H9 (cell line): Measurements from ENCODE around the gene FZD10. TPM values are rescaled to one million over a fixed set of nuclear protein-coding genes. Genes with fewer than 3 reads are reported as not detected.

ENCODE experiments used
- DNase-seq: peaks from one replicate; pipeline ENCODE4 v3.0.0-alpha.2; 2017
- H2AFZ ChIP-seq: one replicate; pipeline ENCODE4 v1.6.1; 2013; ENCODE audit warnings: mild to moderate bottlenecking, low read length, control low read depth, moderate library complexity
- H2AK5ac ChIP-seq: 2 replicates; pipeline ENCODE4 v1.6.1; 2013; ENCODE audit warnings: low read length, control low read depth, mixed read lengths; ENCODE audit not compliant: insufficient read length
- H2BK120ac ChIP-seq: one replicate; pipeline ENCODE4 v1.6.1; 2013; ENCODE audit warnings: low read depth, mild to moderate bottlenecking, low read length, control low read depth, inconsistent platforms; ENCODE audit not compliant: poor library complexity, severe bottlenecking
- H2BK12ac ChIP-seq: 2 replicates; pipeline ENCODE4 v1.6.1; 2013; ENCODE audit warnings: low read length, control low read depth, mixed read lengths, low read depth; ENCODE audit not compliant: insufficient read length
- H2BK15ac ChIP-seq: 2 replicates; pipeline ENCODE4 v1.6.1; 2013; ENCODE audit warnings: low read depth, low read length, control low read depth
- H2BK20ac ChIP-seq: one replicate; pipeline ENCODE4 v1.6.1; 2013; ENCODE audit warnings: low read depth, mild to moderate bottlenecking, low read length, control low read depth, inconsistent platforms; ENCODE audit not compliant: poor library complexity, severe bottlenecking
- H2BK5ac ChIP-seq: 2 replicates; pipeline ENCODE4 v1.6.1; 2013; ENCODE audit warnings: low read length, control low read depth, mixed read lengths; ENCODE audit not compliant: insufficient read length
- H3K14ac ChIP-seq: 2 replicates; pipeline ENCODE4 v1.6.1; 2013; ENCODE audit warnings: low read length, control low read depth; ENCODE audit not compliant: insufficient read depth
- H3K18ac ChIP-seq: 2 replicates; pipeline ENCODE4 v1.6.1; 2013; ENCODE audit warnings: low read depth, mild to moderate bottlenecking, mixed read lengths, low read length, control low read depth; ENCODE audit not compliant: insufficient read length
- H3K23ac ChIP-seq: 2 replicates; pipeline ENCODE4 v1.6.1; 2013; ENCODE audit warnings: low read length, control low read depth, mixed read lengths, low read depth; ENCODE audit not compliant: insufficient read length
- H3K23me2 ChIP-seq: 2 replicates; pipeline ENCODE4 v1.6.1; 2013; ENCODE audit warnings: low read depth, mild to moderate bottlenecking, mixed read lengths, low read length, control low read depth; ENCODE audit not compliant: insufficient read length, poor library complexity, severe bottlenecking
- H3K27ac ChIP-seq: 2 replicates; pipeline ENCODE4 v1.5.1; 2013; ENCODE audit warnings: low read length, control low read depth, mixed read lengths, low read depth; ENCODE audit not compliant: insufficient read length
- H3K27me3 ChIP-seq: 2 replicates; pipeline ENCODE4 v1.6.1; 2013; ENCODE audit warnings: low read length, control low read depth, inconsistent platforms; ENCODE audit not compliant: insufficient read depth
- H3K4ac ChIP-seq: 2 replicates; pipeline ENCODE4 v1.6.1; 2013; ENCODE audit warnings: low read depth, mild to moderate bottlenecking, control low read depth, inconsistent platforms, low read length, moderate library complexity
- H3K4me1 ChIP-seq: 2 replicates; pipeline ENCODE4 v1.6.1; 2013; ENCODE audit warnings: low read length, control low read depth, inconsistent platforms; ENCODE audit not compliant: insufficient read depth
- H3K4me2 ChIP-seq: 2 replicates; pipeline ENCODE4 v1.6.1; 2013; ENCODE audit warnings: low read length, control low read depth, mixed read lengths; ENCODE audit not compliant: insufficient read length, insufficient read depth
- H3K56ac ChIP-seq: 2 replicates; pipeline ENCODE4 v1.6.1; 2013; ENCODE audit warnings: low read depth, mild to moderate bottlenecking, mixed read lengths, low read length, control low read depth; ENCODE audit not compliant: insufficient read length
- H3K79me1 ChIP-seq: 2 replicates; pipeline ENCODE4 v1.6.1; 2013; ENCODE audit warnings: low read depth, mild to moderate bottlenecking, moderate library complexity, low read length, control low read depth, inconsistent platforms; ENCODE audit not compliant: insufficient read depth, poor library complexity, severe bottlenecking
- H3K79me2 ChIP-seq: 2 replicates; pipeline ENCODE4 v1.6.1; 2013; ENCODE audit warnings: low read length, control low read depth, inconsistent platforms; ENCODE audit not compliant: insufficient read depth
- H3K9ac ChIP-seq: 2 replicates; pipeline ENCODE4 v1.6.1; 2013; ENCODE audit warnings: low read length, control low read depth, mixed read lengths; ENCODE audit not compliant: insufficient read length; ENCODE audit errors: extremely low read depth
- H3K9me3 ChIP-seq: one replicate; pipeline ENCODE4 v1.6.1; 2013; ENCODE audit warnings: low read depth, low read length, inconsistent platforms; ENCODE audit not compliant: control insufficient read depth
- H3T11ph ChIP-seq: one replicate; pipeline ENCODE4 v1.6.1; 2013; ENCODE audit warnings: mild to moderate bottlenecking, low read length, control low read depth, inconsistent platforms
- H4K20me1 ChIP-seq: one replicate; pipeline ENCODE4 v1.6.1; 2013; ENCODE audit not compliant: control insufficient read depth, insufficient read length, insufficient read depth
- H4K5ac ChIP-seq: 2 replicates; pipeline ENCODE4 v1.6.1; 2013; ENCODE audit warnings: low read depth, mild to moderate bottlenecking, mixed read lengths, low read length, control low read depth; ENCODE audit not compliant: insufficient read length
- H4K8ac ChIP-seq: replicated peaks from 2 replicates; pipeline ENCODE4 v1.6.1; 2013; ENCODE audit warnings: low read length, control low read depth, mixed read lengths, low read depth; ENCODE audit not compliant: insufficient read length
- H4K91ac ChIP-seq: 2 replicates; pipeline ENCODE4 v1.6.1; 2013; ENCODE audit warnings: low read depth, mild to moderate bottlenecking, moderate library complexity, mixed read lengths, low read length, control low read depth; ENCODE audit not compliant: insufficient read length
- H3K27ac Mint-ChIP-seq, 3 experiments: 2 replicates in 2 of 3; 3 replicates in 1 of 3; pipeline ENCODE4 v1.8.0; 2020 to 2021; ENCODE audit warnings: mixed read lengths in 3 of 3, mild to moderate bottlenecking in 1 of 3, moderate library complexity in 1 of 3
- H3K27me3 Mint-ChIP-seq: 2 replicates; pipeline ENCODE4 v1.8.0; 2021; ENCODE audit warnings: low read depth, mild to moderate bottlenecking, moderate library complexity, mixed read lengths
- H3K36me3 Mint-ChIP-seq, 3 experiments: 2 replicates in 2 of 3; 3 replicates in 1 of 3; pipeline ENCODE4 v1.8.0; 2020 to 2021; ENCODE audit warnings: low read depth in 3 of 3, mixed read lengths in 3 of 3; ENCODE audit not compliant: insufficient read depth in 1 of 3
- H3K4me1 Mint-ChIP-seq, 2 experiments: 2 replicates each; pipeline ENCODE4 v1.8.0; 2020; ENCODE audit warnings: mixed read lengths in 2 of 2
- H3K4me3 Mint-ChIP-seq, 2 experiments: 2 replicates in 1 of 2; 3 replicates in 1 of 2; pipeline ENCODE4 v1.8.0; 2020 to 2021; ENCODE audit warnings: mild to moderate bottlenecking in 2 of 2, mixed read lengths in 2 of 2, moderate library complexity in 1 of 2
- H3K9me3 Mint-ChIP-seq, 2 experiments: 2 replicates in 1 of 2; 3 replicates in 1 of 2; pipeline ENCODE4 v1.8.0; 2020; ENCODE audit warnings: mild to moderate bottlenecking in 2 of 2, mixed read lengths in 2 of 2, moderate library complexity in 1 of 2
- CTCF ChIP-seq: fragments of 200-600 bp; sonication (generic); conservative IDR thresholded peaks from 3 replicates; pipeline ENCODE4 v1.8.0; 2021; ENCODE audit warnings: antibody characterized with exemption, mild to moderate bottlenecking
- WGBS: extraction: QIAGEN DNeasy Blood & Tissue Kit; methylation state at CpG from one replicate; pipeline ENCODE4 v1.1.7; 2013; ENCODE audit warnings: missing lambda C conversion rate, low lambda C conversion rate, mixed read lengths; ENCODE audit not compliant: insufficient read length; ENCODE audit errors: extremely low coverage; 5-methylcytosine and 5-hydroxymethylcytosine counted together
- total RNA-seq: library from RNA; stranded (reverse); gene quantifications from 2 replicates; pipeline ENCODE4 v1.2.1, GENCODE V29; 2021

FZD10 gene
- total RNA-seq, 1 experiment from 2014 or later, result 1.0 TPM

DNA sequence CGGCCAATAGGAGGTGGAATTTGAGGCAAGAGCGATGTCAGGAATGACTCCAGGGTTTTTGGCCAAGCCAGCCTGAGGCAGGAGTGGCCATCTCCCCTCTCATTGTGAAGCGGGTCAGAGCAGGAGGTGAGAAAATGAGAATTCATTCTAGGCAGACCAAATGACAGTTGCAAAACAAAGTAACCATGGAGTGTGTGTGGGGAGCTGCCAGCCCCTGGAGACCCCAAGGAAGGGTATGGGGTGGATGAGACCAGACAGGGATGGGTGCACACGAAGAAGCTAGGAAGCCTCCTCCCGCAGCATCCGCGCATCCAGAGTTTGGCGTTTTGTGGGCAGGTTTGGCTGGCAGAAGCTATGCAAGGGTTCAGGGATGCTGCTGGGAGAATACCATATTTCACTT, 38.8 kb downstream of the FZD10 start:
- Mint-ChIP-seq H3K27me3 (peaks cover 86% of the 10 kb centered on the region), H3K9me3 (peaks cover 0 to 8% of the 10 kb centered on the region in 2 experiments; a peak in 2 of 5 replicates), H3K27ac (no peak overlapping the region; a peak in 1 of 7 replicates), H3K4me3 (no peak overlapping the region), H3K36me3 (peaks cover 0 to 3% (median 0%) of the 10 kb centered on the region in 3 experiments; a peak in 2 of 7 replicates), H3K4me1 (no peaks in the 10 kb centered on the region)
- H3K14ac ChIP-seq, result no peak overlapping the region
- no peak for DNase-seq
- H3K23me2 ChIP-seq, result peaks cover 3% of the 10 kb centered on the region
- H2BK20ac ChIP-seq, result no peak overlapping the region
- H4K20me1 ChIP-seq, result no peaks in the 10 kb centered on the region
- no peak overlapping the region for H3K4me2 ChIP-seq
- no peak overlapping the region for H2BK15ac ChIP-seq
- H3T11ph ChIP-seq, result no peak overlapping the region
- H3K9me3 ChIP-seq, result no peaks in the 10 kb centered on the region
- no peak overlapping the region for H3K9ac ChIP-seq
- H2BK5ac ChIP-seq, result no peak overlapping the region
- no peak overlapping the region for H4K5ac ChIP-seq
- H3K27ac ChIP-seq, result no peak overlapping the region
- H2AFZ ChIP-seq, result no peak overlapping the region
- no peak overlapping the region for H3K18ac ChIP-seq
- no peak overlapping the region for H2AK5ac ChIP-seq
- no peak for TF ChIP-seq CTCF
- no peak overlapping the region for H2BK12ac ChIP-seq
- H3K4me1 ChIP-seq, result no peaks in the 10 kb centered on the region
- H3K27me3 ChIP-seq, result no peaks in the 10 kb centered on the region
- no peak overlapping the region for H4K91ac ChIP-seq
- WGBS, result no CpG with 5 or more reads among the region's 8 CpGs
- H3K23ac ChIP-seq, result no peak overlapping the region
- H3K79me2 ChIP-seq, result no peaks in the 10 kb centered on the region
- no peak overlapping the region for H3K4ac ChIP-seq
- H2BK120ac ChIP-seq, result no peak overlapping the region
- no peak overlapping the region for H4K8ac ChIP-seq
- H3K79me1 ChIP-seq, result no peaks in the 10 kb centered on the region
- no peak overlapping the region for H3K56ac ChIP-seq
